Cardiac fibroblast (primary cell): ENCODE measurements around the gene ST3GAL4.
"Not testable (repeated sequence)": the region's sequence is repeated elsewhere in the genome, so short reads cannot be mapped to it uniquely, and the experiment has no call there.

Experiments used
- DNase-seq, 2 donors: peaks; one replicate each; pipeline versions ENCODE4 v3.0.0 to v3.0.0-alpha.2; 2010; ENCODE audit warnings: low read depth in 2 of 2
- H3K4me3 ChIP-seq, 2 donors: replicated peaks in 1 of 2; 1 replicate in 1 of 2; 2 replicates in 1 of 2; pipeline ENCODE4 v1.5.1; 2011; ENCODE audit warnings: low read depth in 2 of 2, low read length in 2 of 2, mild to moderate bottlenecking in 2 of 2, moderate library complexity in 1 of 2
- CTCF ChIP-seq: IDR thresholded peaks from one replicate; pipeline ENCODE4 v1.5.1; 2011; ENCODE audit warnings: low read depth, mild to moderate bottlenecking, low read length, inconsistent platforms

ST3GAL4 gene

DNA sequence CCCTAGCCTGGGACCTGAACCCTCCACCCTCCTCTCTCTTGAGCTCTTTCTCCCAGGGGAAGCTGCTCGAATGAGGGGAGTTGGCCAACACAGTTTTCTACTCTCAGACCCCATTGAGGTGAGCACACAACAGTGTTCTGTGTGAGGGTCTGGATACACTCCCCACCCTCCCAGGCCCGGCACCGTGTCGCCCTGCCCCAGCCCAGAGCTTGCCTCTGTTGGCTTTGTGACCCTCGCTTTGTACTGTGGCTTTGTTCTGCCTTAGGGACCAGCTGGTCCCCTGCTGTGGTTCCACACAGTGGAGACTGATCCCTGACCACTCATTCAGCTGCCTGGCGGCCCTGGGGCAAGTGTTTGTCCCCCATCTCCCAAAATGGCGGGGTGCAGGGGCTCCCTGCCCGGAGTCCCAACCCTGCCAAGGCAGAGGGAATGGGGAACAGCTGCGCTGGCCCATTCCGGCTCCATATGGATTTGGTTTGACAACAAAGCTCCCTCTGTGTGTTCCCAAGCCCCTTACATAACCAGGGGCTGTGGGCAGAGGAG, 8.3 kb downstream of the ST3GAL4 start:
- no peak for DNase-seq
- no peak for TF ChIP-seq CTCF
- no peak overlapping the region for H3K4me3 ChIP-seq

DNA sequence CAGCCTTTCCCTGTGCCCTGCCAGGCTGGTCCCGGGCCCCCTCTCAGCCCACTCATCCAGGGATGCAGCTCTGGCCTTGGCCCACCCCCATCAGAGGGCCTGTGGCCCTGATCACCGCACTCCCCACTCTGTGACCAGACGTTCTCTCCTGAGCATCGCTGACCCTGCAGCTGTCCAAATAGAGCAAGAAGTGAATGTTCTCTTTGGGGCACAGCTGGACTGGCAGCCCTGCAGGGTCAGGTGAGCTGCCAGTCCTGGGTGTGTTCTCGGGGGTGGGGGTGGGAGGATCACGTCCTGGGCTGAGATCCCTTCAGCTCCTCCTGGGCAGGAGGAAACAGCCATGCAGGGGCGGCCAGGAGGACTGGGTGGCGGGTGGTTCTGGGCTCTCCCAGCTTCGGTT, 9.2 kb downstream of the ST3GAL4 start:
- DNase-seq, H3K4me3 ChIP-seq: not testable (repeated sequence)

GRCh38 chr11:126365508-126365907, 10.0 kb downstream of the ST3GAL4 start:
- DNase-seq, H3K4me3 ChIP-seq: not testable (repeated sequence)

DNA sequence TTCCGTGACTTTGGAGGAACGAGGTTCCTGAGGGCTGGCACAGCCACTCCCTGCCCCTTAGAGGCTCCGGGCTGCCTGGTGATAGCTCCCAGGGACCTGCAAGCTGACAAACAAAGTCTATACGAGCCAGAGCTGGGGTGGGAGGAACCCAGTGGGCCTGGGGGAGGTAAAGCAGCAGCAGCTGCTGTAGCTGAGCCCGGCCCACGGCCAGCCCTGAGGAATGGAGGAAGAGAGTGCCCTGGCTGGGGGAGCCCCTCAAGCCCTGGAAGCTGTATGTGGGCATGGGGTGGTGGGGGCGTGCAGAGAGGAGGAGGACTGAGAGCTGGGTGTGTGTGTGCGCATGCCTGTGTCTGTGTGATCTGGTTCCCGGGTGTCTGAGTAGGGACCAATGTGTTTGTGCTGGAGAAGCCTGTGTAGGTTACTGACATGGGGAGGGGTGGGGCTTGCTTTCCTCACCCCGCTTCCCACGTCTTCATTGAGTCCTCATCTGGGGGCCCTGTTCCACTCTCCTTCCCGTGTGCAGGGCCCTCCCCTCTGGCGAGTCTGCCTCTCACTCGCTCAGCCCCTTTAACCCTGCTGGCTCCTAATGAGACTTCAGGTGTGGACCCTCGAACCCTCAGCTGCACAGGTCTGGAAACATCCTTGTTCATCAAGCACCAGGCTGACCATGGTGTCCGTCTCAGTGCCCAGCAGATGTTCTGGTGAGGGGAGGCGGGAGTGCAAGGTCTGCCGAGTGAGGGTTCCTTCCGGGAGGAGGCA, 10.8 kb downstream of the ST3GAL4 start:
- DNase-seq: no peak
- H3K4me3 ChIP-seq: no peak overlapping the region
- no peak for TF ChIP-seq CTCF

- DNase-seq, H3K4me3 ChIP-seq: not testable (repeated sequence)
Observed at GRCh38 chr11:126366823-126367654, 11.6 kb downstream of the ST3GAL4 start.

- not testable (repeated sequence) for H3K4me3 ChIP-seq, DNase-seq
Observed at GRCh38 chr11:126367806-126368205, 12.3 kb downstream of the ST3GAL4 start.

DNA sequence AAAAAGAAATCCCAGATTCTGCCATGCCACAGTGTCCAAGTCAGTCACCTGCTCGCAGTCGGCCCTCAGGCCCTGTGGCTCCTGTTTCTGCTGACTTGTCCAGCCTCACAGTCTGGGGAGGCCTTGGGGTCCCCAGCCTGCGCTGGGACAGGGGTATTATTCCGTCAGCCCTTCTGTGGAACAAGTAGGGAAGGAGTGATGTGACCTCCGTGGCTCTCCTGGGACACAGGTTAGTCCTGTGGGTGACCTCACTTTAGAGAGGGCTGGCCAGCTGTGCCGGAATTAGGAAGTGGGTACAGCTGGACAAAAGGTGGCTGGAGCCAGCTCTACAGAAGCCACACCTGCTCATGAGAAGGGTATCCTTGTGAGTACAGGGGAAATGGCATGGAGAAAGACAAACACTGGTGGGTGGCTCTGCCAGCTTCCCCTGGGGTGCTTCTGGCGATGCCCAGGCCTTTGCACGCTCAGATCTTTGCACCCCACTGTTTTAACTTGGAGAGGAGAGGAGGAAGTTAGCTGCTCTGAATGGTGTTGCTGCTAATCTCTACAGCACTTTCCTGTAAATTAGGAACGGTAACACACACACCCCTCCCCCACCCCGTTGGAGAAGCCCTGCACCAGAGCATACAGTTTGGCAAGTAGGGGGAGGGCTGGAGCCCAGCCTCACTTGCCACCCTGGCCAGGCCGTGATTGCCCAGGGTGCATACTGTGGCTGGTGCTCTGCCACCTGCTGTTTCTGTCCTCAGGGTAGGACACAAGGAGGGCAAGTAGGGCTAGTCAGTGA, 13.0 kb downstream of the ST3GAL4 start:
- DNase-seq, H3K4me3 ChIP-seq: not testable (repeated sequence)

DNA sequence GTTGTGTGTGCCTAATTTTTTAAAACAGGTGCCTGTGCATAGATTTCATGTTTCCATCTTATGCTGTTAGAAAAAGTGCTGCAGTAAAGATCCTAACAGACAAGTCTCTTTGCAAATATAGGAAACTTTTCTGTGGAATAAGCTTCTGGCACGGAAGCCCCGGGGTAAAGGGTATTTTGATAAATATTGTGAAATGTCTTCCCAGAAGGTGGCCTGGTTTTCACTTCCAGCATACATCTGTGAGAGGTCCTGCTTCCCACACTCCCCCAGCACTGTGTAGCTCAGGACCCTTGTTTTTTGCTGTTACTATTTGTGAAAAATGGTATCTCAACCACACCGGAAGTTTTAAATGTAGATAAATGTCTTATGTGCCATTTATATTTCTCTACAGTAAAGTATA, 14.5 kb downstream of the ST3GAL4 start:
- no peak for TF ChIP-seq CTCF
- DNase-seq: peak in 1 of 2 donors; percentile 67
- no peak overlapping the region for H3K4me3 ChIP-seq

DNA sequence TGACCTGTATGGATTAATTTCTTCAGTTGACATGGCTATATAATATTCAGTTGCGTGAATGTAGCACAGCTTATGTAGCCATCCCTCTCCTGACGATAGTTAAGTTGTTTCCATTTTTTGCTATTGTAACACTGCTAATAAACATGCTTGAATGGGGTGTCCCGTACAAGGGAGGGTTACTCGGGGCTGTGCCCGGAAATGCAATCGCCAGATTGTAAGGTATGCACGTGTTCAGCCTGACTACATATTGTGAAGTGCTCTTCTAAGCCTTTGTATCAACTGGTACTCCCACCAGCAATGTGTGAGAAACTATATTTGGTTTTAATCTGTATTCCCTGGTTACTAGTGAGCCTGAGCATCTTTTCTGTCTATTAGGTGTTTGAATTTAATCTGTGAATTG, 16.1 kb downstream of the ST3GAL4 start:
- H3K4me3 ChIP-seq: no peak overlapping the region
- DNase-seq: no peak
- no peak for TF ChIP-seq CTCF

DNA sequence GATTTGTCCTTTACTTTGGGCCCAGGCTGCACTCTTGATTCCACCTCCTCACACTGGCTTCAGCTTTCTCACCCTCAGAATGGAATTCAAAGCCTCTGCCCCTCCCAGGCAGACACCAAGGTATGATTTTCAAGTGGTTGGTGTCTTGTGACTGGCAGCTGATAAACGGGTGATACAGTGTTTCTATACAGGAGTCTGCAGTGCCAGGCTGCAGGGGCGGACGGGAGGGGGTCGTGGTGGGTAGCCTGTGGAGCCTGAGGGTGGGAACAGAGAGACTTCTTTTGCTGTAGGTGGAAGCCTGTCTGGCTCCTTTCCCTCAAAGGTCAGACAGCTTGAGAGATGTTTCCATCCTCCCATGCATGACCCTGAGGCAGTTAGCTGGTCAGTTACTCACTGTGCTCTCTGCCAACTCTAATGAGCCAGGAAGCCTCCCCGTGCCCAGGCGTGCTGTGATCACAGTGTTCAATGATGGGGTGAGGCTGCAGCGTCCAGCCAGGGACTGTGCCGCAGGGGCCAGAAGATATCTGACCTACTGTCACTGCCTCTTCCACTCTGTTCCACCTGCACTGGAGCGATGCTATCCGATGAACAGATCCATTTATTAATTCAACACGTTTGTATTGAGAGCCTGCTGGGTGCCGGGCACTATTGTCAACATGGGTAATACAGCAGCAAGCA, 18.0 kb downstream of the ST3GAL4 start:
- not testable (repeated sequence) for H3K4me3 ChIP-seq

GRCh38 chr11:126374562-126375300, 19.2 kb downstream of the ST3GAL4 start:
- H3K4me3 ChIP-seq, DNase-seq: not testable (repeated sequence)

More for the DNA sequence above, 18.0 kb downstream of the ST3GAL4 start:
- not testable (repeated sequence) for DNase-seq
